ENCODE results near the gene FHIT. TPM values are rescaled to one million over a fixed set of nuclear protein-coding genes. Genes with fewer than 3 reads are reported as not detected.

Gene FHIT
- polyA plus RNA-seq, 1 experiment: 0.11 TPM

DNA sequence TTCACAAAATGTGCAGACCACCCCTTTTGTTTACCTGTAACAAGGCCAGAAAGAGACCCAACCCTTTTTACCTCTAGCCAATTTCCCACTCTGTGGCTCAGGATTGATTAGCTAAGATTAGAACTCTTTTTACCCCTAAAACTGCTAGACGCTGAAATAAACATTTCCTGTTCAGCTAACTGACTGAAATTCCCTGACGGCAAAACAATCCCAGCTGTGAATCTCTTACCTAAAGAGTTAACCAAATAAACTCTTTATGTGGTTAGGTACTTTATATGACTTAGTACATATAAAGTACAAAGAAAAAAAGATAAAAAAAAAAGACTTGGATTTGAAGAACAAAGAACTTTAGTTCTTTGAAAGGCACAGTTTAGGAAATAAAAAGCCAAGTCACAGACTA is 988.7 kb downstream of the FHIT start:
- no peak for DNase-seq (ENCODE audit: low read depth)
- Histone ChIP-seq H3K27me3 (ENCODE audit: control insufficient read depth, insufficient read depth, low read length) (no peaks in the 10 kb centered on the region), H3K36me3 (ENCODE audit: control insufficient read depth, insufficient read depth, low read length) (no peaks in the 10 kb centered on the region), H3K4me3 (ENCODE audit: low read depth, low read length) (no peak overlapping the region)
- TF ChIP-seq, protein P1, sequence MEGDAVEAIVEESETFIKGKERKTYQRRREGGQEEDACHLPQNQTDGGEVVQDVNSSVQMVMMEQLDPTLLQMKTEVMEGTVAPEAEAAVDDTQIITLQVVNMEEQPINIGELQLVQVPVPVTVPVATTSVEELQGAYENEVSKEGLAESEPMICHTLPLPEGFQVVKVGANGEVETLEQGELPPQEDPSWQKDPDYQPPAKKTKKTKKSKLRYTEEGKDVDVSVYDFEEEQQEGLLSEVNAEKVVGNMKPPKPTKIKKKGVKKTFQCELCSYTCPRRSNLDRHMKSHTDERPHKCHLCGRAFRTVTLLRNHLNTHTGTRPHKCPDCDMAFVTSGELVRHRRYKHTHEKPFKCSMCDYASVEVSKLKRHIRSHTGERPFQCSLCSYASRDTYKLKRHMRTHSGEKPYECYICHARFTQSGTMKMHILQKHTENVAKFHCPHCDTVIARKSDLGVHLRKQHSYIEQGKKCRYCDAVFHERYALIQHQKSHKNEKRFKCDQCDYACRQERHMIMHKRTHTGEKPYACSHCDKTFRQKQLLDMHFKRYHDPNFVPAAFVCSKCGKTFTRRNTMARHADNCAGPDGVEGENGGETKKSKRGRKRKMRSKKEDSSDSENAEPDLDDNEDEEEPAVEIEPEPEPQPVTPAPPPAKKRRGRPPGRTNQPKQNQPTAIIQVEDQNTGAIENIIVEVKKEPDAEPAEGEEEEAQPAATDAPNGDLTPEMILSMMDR (IDR thresholded peaks at IDR 0.05; ENCODE audit: insufficient read depth, low read depth, low read length): no peak
- ChIA-PET CTCF (interaction anchor here (0.7 kb wide), 1 partner anchor 19 kb away, joined by 3 read pairs; no protein-coding TSS in a partner anchor), POLR2A (no interaction called here)

GRCh38 chr3:60260546-60260945 is 990.7 kb downstream of the FHIT start:
- H3K4me3 ChIP-seq (ENCODE audit: low read depth, low read length): no peak overlapping the region
- TF ChIP-seq, protein P1 (IDR thresholded peaks at IDR 0.05; ENCODE audit: insufficient read depth, low read depth, low read length): no peak
- ChIA-PET POLR2A (no interaction called here), CTCF (no interaction called here)
- H3K36me3 ChIP-seq (ENCODE audit: control insufficient read depth, insufficient read depth, low read length): no peaks in the 10 kb centered on the region
- no peak for DNase-seq (ENCODE audit: low read depth)
- H3K27me3 ChIP-seq (ENCODE audit: control insufficient read depth, insufficient read depth, low read length): no peaks in the 10 kb centered on the region

GRCh38 chr3:60250810-60251209 is 1000.4 kb downstream of the FHIT start:
- no peak for DNase-seq (ENCODE audit: low read depth)
- H3K4me3 ChIP-seq (ENCODE audit: low read depth, low read length): no peak overlapping the region
- CTCF ChIA-PET: interaction anchor here (0.7 kb wide), 1 partner anchor 23 kb away, joined by 3 read pairs; no protein-coding TSS in a partner anchor
- H3K36me3 ChIP-seq (ENCODE audit: control insufficient read depth, insufficient read depth, low read length): no peaks in the 10 kb centered on the region
- H3K27me3 ChIP-seq (ENCODE audit: control insufficient read depth, insufficient read depth, low read length): no peaks in the 10 kb centered on the region
- TF ChIP-seq, protein P1 (IDR thresholded peaks at IDR 0.05; ENCODE audit: insufficient read depth, low read depth, low read length): no peak
- POLR2A ChIA-PET: no interaction called here

- CTCF ChIA-PET: no interaction called here
- DNase-seq (ENCODE audit: low read depth): no peak
- POLR2A ChIA-PET: no interaction called here
- H3K36me3 ChIP-seq (ENCODE audit: control insufficient read depth, insufficient read depth, low read length): no peaks in the 10 kb centered on the region
- TF ChIP-seq, protein P1 (IDR thresholded peaks at IDR 0.05; ENCODE audit: insufficient read depth, low read depth, low read length): no peak
- no peaks in the 10 kb centered on the region for H3K27me3 ChIP-seq (ENCODE audit: control insufficient read depth, insufficient read depth, low read length)
- H3K4me3 ChIP-seq (ENCODE audit: low read depth, low read length): no peak overlapping the region
Measured at GRCh38 chr3:60250206-60250605, 1001.0 kb downstream of the FHIT start.

GRCh38 chr3:60246361-60246760 is 1004.9 kb downstream of the FHIT start:
- TF ChIP-seq, protein P1 (IDR thresholded peaks at IDR 0.05; ENCODE audit: insufficient read depth, low read depth, low read length): no peak
- Histone ChIP-seq H3K36me3 (ENCODE audit: control insufficient read depth, insufficient read depth, low read length) (no peaks in the 10 kb centered on the region), H3K27me3 (ENCODE audit: control insufficient read depth, insufficient read depth, low read length) (no peaks in the 10 kb centered on the region), H3K4me3 (ENCODE audit: low read depth, low read length) (no peak overlapping the region)
- POLR2A ChIA-PET: no interaction called here
- CTCF ChIA-PET: no interaction called here
- no peak for DNase-seq (ENCODE audit: low read depth)

Data from BJ (cell line).